PFSK-1 (cell line): ENCODE measurements around the gene INAFM1.

Experiments used
- FOXP2 ChIP-seq: optimal IDR thresholded peaks from 2 replicates; pipeline ENCODE3; 2011; ENCODE audit warnings: borderline replicate concordance, control low read depth, inconsistent platforms; ENCODE audit not compliant: insufficient read depth; ENCODE audit errors: extremely low read length, extremely low read depth
- POLR2AphosphoS5 ChIP-seq: IDR thresholded peaks from 2 replicates; pipeline ENCODE4 v1.6.1; 2012; ENCODE audit warnings: low read depth, mild to moderate bottlenecking, control low read depth, low read length, moderate library complexity
- TAF1 ChIP-seq: IDR thresholded peaks from 2 replicates; pipeline ENCODE4 v1.6.1; 2012; ENCODE audit warnings: low read length, control low read depth, borderline replicate concordance; ENCODE audit not compliant: insufficient read depth
- TF ChIP-seq, protein P1 (sequence below), 2 experiments: IDR thresholded peaks; 2 replicates each; pipeline versions ENCODE4 v1.6.1 to v1.8.0; 2011 to 2012; ENCODE audit warnings: low read depth in 2 of 2, low read length in 2 of 2, control low read depth in 1 of 2, inconsistent platforms in 1 of 2, mild to moderate bottlenecking in 1 of 2, moderate library complexity in 1 of 2; ENCODE audit not compliant: insufficient read depth in 1 of 2

DNA sequence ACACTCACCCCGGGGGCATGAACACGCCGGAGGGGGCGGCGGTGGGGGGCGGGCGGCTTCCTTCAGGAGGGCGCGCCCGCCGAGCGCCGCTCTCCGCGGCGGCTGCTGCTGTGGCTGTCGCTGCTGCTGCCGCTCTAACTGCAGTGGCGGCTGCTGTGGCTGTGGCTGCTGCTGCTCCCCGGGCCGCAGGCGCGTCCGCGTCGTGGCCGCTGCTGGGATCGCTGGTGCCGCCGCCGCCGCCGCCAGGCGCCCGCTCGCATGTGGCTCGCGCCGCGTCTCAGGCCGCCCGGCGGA, 43.8 kb upstream of the INAFM1 start, which contains the start of gene BBC3:
- no peak for TF ChIP-seq POLR2AphosphoS5
- TF ChIP-seq, protein P1, sequence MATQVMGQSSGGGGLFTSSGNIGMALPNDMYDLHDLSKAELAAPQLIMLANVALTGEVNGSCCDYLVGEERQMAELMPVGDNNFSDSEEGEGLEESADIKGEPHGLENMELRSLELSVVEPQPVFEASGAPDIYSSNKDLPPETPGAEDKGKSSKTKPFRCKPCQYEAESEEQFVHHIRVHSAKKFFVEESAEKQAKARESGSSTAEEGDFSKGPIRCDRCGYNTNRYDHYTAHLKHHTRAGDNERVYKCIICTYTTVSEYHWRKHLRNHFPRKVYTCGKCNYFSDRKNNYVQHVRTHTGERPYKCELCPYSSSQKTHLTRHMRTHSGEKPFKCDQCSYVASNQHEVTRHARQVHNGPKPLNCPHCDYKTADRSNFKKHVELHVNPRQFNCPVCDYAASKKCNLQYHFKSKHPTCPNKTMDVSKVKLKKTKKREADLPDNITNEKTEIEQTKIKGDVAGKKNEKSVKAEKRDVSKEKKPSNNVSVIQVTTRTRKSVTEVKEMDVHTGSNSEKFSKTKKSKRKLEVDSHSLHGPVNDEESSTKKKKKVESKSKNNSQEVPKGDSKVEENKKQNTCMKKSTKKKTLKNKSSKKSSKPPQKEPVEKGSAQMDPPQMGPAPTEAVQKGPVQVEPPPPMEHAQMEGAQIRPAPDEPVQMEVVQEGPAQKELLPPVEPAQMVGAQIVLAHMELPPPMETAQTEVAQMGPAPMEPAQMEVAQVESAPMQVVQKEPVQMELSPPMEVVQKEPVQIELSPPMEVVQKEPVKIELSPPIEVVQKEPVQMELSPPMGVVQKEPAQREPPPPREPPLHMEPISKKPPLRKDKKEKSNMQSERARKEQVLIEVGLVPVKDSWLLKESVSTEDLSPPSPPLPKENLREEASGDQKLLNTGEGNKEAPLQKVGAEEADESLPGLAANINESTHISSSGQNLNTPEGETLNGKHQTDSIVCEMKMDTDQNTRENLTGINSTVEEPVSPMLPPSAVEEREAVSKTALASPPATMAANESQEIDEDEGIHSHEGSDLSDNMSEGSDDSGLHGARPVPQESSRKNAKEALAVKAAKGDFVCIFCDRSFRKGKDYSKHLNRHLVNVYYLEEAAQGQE (IDR thresholded peaks at IDR 0.05; ENCODE audit: insufficient read depth in 1 of 2, low read depth in 2 of 2, low read length in 2 of 2) = no peak
- no peak for TF ChIP-seq TAF1
- TF ChIP-seq FOXP2 = peak; percentile 12
